Stimulated activated CD4-positive, alpha-beta T cell treated with anti-CD3 and anti-CD28 coated beads, Interleukin-1b, Interleukin-23, amount 100 ng/mL, for 24 hours (primary cell): ENCODE results near the gene RIMS4.

Experiments
- DNase-seq, 4 experiments: peaks; one replicate each; pipeline ENCODE4 v3.0.0-alpha.2; 2020; ENCODE audit warnings: low read depth in 4 of 4, low spot score in 1 of 4

The RIMS4 gene

DNA sequence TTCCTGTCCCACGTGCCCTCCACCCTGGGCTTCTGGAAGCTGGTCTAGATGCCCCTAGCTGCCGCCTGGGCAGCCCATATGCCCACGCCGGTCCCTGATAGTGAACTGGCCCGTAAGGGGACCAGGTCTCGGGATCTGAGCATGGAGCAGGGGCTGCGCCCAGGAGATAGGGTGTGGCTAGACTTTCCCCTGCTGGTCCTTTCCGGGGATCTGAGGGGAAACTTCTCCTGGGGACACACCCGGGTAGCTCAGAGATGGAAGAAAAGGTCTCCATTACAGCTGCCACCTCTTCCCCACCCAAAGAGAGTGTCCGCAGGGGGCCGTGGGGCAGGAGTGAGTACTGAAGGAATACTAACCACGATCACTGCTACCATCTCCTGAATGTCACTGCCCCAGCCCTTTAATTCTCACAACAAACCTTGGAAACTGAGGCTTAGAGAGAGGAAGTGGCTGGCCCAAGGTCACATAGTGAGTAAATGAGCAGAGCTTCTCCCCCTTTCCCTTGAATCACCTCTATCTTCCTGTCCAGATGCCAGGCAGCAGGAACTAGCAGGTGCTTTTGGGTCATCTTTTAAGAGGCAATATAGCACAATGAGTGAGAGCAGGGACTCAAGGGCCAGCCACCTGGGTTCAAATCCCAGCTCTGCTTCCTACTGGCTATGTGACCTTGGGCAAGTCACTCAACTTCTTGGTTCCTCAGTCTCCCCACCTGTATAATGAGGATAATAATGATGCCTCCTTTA, 107.0 kb downstream of the RIMS4 start:
- DNase-seq, result no peak

DNA sequence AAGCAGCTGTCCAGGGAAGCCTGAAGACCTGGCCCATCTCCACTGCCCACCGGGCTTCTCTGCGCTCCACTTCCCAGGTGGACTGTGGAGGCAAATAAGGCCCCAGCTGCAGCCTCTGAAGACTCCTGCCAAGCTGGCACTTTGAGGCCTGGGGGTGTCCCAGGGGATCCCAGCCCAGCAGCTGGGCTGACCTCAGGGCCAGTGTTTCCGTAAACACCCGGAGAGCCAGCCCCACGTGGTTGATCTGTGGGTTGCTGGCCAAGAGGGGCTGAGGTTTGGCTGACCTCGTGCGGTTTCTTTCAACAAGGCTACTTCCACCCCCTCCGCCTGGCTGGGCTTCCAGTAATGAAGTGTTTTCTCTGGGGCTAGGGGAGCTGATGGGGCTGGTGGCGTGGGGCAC, 107.6 kb downstream of the RIMS4 start:
- no peak for DNase-seq

- DNase-seq, result no peak
These were observed 108.5 kb downstream of the RIMS4 start for GRCh38 chr20:44701858-44702256.
